NCI-H1694 (cell line): Measurements from ENCODE around the gene JAML.

Source experiments
- DNase-seq: peaks from one replicate; lab custom pipeline; 2025; lab: John Stamatoyannopoulos, UW

The JAML gene

GRCh38 chr11:118145285-118146227, 79.3 kb downstream of the JAML start:
- peak; percentile 25 for DNase-seq

- no peak for DNase-seq
These were observed 80.2 kb downstream of the JAML start for GRCh38 chr11:118144301-118145268.
